CD14-positive monocyte (primary cell): Measurements from ENCODE around the gene SPTBN1. TPM values are rescaled to one million over a fixed set of nuclear protein-coding genes. Genes with fewer than 3 reads are reported as not detected.

Experiments used
- DNase-seq, 3 donors: peaks; one replicate each; pipeline ENCODE4 v3.0.0-alpha.2; 2011 to 2022
- H2AFZ ChIP-seq: 2 replicates; pipeline ENCODE4 v1.6.0; 2012; ENCODE audit warnings: mild to moderate bottlenecking, low read depth, low read length, inconsistent platforms; ENCODE audit not compliant: insufficient read depth, poor library complexity, severe bottlenecking
- H3K27ac ChIP-seq, 2 donors: 1 replicate in 1 of 2; 2 replicates in 1 of 2; pipeline ENCODE4 v1.5.1; 2012 to 2013; ENCODE audit warnings: low read length in 2 of 2, control low read depth in 1 of 2, inconsistent platforms in 1 of 2, low read depth in 1 of 2, mild to moderate bottlenecking in 1 of 2
- H3K27me3 ChIP-seq, 2 donors: one replicate each; pipeline versions ENCODE4 v1.6.0 to v1.6.1; 2011 to 2013; ENCODE audit warnings: low read length in 2 of 2; ENCODE audit not compliant: control insufficient read depth in 2 of 2, insufficient read depth in 2 of 2
- H3K36me3 ChIP-seq, 2 donors: replicated peaks in 1 of 2; 1 replicate in 1 of 2; 2 replicates in 1 of 2; pipeline versions ENCODE4 v1.5.1 to v1.6.1; 2012 to 2013; ENCODE audit warnings: low read length in 2 of 2, control low read depth in 1 of 2, inconsistent platforms in 1 of 2, mild to moderate bottlenecking in 1 of 2; ENCODE audit not compliant: insufficient read depth in 2 of 2, control insufficient read depth in 1 of 2
- H3K4me1 ChIP-seq, 2 donors: 1 replicate in 1 of 2; 2 replicates in 1 of 2; pipeline versions ENCODE4 v1.5.1 to v1.6.1; 2012 to 2013; ENCODE audit warnings: low read length in 2 of 2, control low read depth in 1 of 2, inconsistent platforms in 1 of 2, mild to moderate bottlenecking in 1 of 2, moderate library complexity in 1 of 2; ENCODE audit not compliant: insufficient read depth in 2 of 2, control insufficient read depth in 1 of 2
- H3K4me2 ChIP-seq: replicated peaks from 2 replicates; pipeline ENCODE3; 2012; ENCODE audit warnings: low read length, moderate library complexity, mild to moderate bottlenecking; ENCODE audit not compliant: poor library complexity, severe bottlenecking; ENCODE audit errors: extremely low read depth
- H3K4me3 ChIP-seq, 3 experiments: fragments of 200-600 bp in 1 of 3; sonication (generic) in 1 of 3; replicated peaks in 1 of 3; 1 replicate in 2 of 3; 2 replicates in 1 of 3; pipeline ENCODE4 v1.5.1; 2011 to 2013; ENCODE audit warnings: low read length in 3 of 3, mild to moderate bottlenecking in 3 of 3, control low read depth in 2 of 3, low read depth in 2 of 3, inconsistent platforms in 1 of 3, moderate library complexity in 1 of 3
- H3K79me2 ChIP-seq: 2 replicates; pipeline ENCODE4 v1.6.0; 2012; ENCODE audit warnings: mild to moderate bottlenecking, control low read depth, inconsistent platforms, low read length, moderate library complexity; ENCODE audit not compliant: insufficient read depth
- H3K9ac ChIP-seq: 2 replicates; pipeline ENCODE4 v1.6.0; 2017; ENCODE audit warnings: low read length, mild to moderate bottlenecking; ENCODE audit not compliant: insufficient read depth, poor library complexity, severe bottlenecking
- H3K9me3 ChIP-seq, 2 donors: replicated peaks in 1 of 2; 1 replicate in 1 of 2; 2 replicates in 1 of 2; pipeline versions ENCODE4 v1.5.1 to v1.6.1; 2012 to 2013; ENCODE audit warnings: low read length in 2 of 2, control low read depth in 1 of 2; ENCODE audit not compliant: control insufficient read depth in 1 of 2, insufficient read depth in 1 of 2
- H4K20me1 ChIP-seq: 2 replicates; pipeline ENCODE4 v1.6.0; 2012; ENCODE audit warnings: mild to moderate bottlenecking, low read length, control low read depth, moderate library complexity; ENCODE audit not compliant: insufficient read depth
- H3K27ac Mint-ChIP-seq, 7 donors: one replicate each; pipeline ENCODE4 v1.8.0; 2020; ENCODE audit warnings: mild to moderate bottlenecking in 7 of 7, mixed read lengths in 7 of 7, moderate library complexity in 6 of 7, inconsistent platforms in 2 of 7
- H3K27me3 Mint-ChIP-seq, 3 donors: one replicate each; pipeline ENCODE4 v1.8.0; 2021 to 2022; ENCODE audit warnings: low read depth in 3 of 3, mild to moderate bottlenecking in 3 of 3, mixed read lengths in 3 of 3, moderate library complexity in 3 of 3, inconsistent platforms in 1 of 3
- H3K36me3 Mint-ChIP-seq, 2 donors: one replicate each; pipeline ENCODE4 v1.8.0; 2020; ENCODE audit warnings: mixed read lengths in 2 of 2, inconsistent platforms in 1 of 2, mild to moderate bottlenecking in 1 of 2
- H3K4me1 Mint-ChIP-seq: one replicate; pipeline ENCODE4 v1.8.0; 2020; ENCODE audit warnings: mild to moderate bottlenecking, mixed read lengths
- H3K4me3 Mint-ChIP-seq, 2 donors: one replicate each; pipeline ENCODE4 v1.8.0; 2020; ENCODE audit warnings: mild to moderate bottlenecking in 2 of 2, mixed read lengths in 2 of 2, moderate library complexity in 1 of 2
- H3K9me3 Mint-ChIP-seq, 7 donors: one replicate each; pipeline ENCODE4 v1.8.0; 2020 to 2022; ENCODE audit warnings: mixed read lengths in 7 of 7, mild to moderate bottlenecking in 6 of 7, moderate library complexity in 6 of 7, inconsistent platforms in 2 of 7
- WGBS: methylation state at CpG from one replicate; pipeline ENCODE4 v1.1.5; 2013; ENCODE audit warnings: missing lambda C conversion rate; ENCODE audit not compliant: insufficient coverage; 5-methylcytosine and 5-hydroxymethylcytosine counted together
- intact Hi-C, 2 donors: fragments of 100-400 bp; cut with micrococcal nuclease; formaldehyde crosslinking; loops; one replicate each; pipeline versions ENCODE4 v1.15.0 to v1.15.1; 2023
- polyA plus RNA-seq, 3 donors: library from polyadenylated mRNA; depleted of rRNA in 1 of 3; unstranded in 2 of 3; stranded (reverse) in 1 of 3; fragments of 300-500 nt in 2 of 3; fragments of >200 nt in 1 of 3; fragmentation: Illumina TruSeq in 2 of 3; gene quantifications; 1 replicate in 2 of 3; 2 replicates in 1 of 3; pipeline ENCODE4 v1.2.3, GENCODE V29; 2012 to 2021
- TF ChIP-seq, protein P1 (sequence below): fragments of 200-600 bp; IDR thresholded peaks from one replicate; pipeline ENCODE4 v1.8.0; 2022; ENCODE audit warnings: antibody characterized with exemption, mild to moderate bottlenecking

Gene SPTBN1
- polyA plus RNA-seq, 3 donors, result 0.79 to 2.8 (median 1.7) TPM

DNA sequence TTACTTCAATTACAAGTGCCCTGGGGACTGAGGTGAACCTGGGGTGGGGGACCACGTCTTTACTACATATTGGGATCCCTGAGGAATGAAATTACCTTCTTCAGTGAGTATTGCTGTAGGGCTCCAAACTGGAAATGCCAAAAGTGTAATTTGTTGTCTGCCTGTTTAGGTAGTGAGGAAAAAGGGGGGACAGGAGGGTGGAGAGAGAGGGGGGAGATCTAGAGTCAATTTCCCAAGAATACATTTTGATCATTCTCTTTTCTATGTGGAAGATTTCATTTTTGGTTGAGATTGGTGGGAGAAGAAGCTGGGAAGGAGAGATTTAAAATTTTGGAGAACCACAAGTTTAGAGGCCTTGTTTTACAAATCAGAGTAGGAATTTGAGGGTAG is 101.1 kb downstream of the SPTBN1 start:
- Mint-ChIP-seq H3K36me3 (no peaks in the 10 kb centered on the region), H3K27me3 (peaks cover 1 to 10% (median 8%) of the 10 kb centered on the region in 3 donors), H3K27ac (peak overlapping the region in 5 of 7 donors; percentile 20 to 91 (median 73)), H3K9me3 (no peaks in the 10 kb centered on the region), H3K4me3 (peak overlapping the region; percentile 97 to 98), H3K4me1 (peaks cover 44% of the 10 kb centered on the region)
- Histone ChIP-seq H4K20me1 (no peaks in the 10 kb centered on the region), H3K27me3 (no peaks in the 10 kb centered on the region), H3K27ac (peak overlapping the region in 1 of 2 donors; percentile 92), H3K79me2 (peaks cover 21% of the 10 kb centered on the region), H3K9me3 (no peaks in the 10 kb centered on the region), H3K4me3 (peak overlapping the region; percentile 58 to 87 (median 82)), H2AFZ (peak overlapping the region; percentile 95), H3K36me3 (no peaks in the 10 kb centered on the region), H3K4me2 (peak overlapping the region; percentile 97), H3K9ac (peak overlapping the region; percentile 81), H3K4me1 (peaks cover 29 to 43% of the 10 kb centered on the region in 2 donors)
- TF ChIP-seq, protein P1, sequence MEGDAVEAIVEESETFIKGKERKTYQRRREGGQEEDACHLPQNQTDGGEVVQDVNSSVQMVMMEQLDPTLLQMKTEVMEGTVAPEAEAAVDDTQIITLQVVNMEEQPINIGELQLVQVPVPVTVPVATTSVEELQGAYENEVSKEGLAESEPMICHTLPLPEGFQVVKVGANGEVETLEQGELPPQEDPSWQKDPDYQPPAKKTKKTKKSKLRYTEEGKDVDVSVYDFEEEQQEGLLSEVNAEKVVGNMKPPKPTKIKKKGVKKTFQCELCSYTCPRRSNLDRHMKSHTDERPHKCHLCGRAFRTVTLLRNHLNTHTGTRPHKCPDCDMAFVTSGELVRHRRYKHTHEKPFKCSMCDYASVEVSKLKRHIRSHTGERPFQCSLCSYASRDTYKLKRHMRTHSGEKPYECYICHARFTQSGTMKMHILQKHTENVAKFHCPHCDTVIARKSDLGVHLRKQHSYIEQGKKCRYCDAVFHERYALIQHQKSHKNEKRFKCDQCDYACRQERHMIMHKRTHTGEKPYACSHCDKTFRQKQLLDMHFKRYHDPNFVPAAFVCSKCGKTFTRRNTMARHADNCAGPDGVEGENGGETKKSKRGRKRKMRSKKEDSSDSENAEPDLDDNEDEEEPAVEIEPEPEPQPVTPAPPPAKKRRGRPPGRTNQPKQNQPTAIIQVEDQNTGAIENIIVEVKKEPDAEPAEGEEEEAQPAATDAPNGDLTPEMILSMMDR, result no peak
- no CpG with 5 or more reads among the region's 1 CpG for WGBS
- no peak for DNase-seq
- intact Hi-C loops, result no loop called here

DNA sequence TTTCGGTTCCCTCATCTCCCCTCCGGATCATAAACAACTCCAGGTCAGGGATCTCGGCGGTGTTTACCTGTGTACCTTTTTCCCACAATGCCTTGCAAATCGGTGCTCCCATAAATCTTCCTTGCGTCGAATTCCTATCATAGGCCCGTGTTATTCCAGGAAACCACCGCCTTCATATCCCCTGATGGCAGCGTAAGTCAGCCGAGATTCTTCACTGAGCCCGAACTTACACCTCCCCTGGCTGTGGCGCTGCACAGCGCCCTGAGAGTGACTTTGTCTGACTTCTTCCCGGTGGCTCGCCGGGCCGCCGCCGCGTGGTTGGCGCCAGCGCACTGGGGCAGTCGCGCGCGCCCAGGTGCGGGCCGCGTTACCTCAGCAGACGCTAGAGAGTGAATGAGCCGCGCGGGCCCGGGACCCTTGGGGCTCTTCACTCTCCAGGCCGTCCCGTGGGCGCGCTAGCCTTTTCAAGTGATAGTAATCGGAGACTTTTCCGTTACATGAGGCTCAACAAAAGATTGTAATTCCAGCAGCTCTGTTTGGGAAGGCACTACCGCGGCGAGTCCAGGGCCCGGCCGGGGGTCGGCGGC is 101.6 kb downstream of the SPTBN1 start:
- peak overlapping the region; percentile 20 to 91 (median 73) for H3K27ac Mint-ChIP-seq
- peak overlapping the region; percentile 81 for H3K9ac ChIP-seq
- peaks cover 1 to 10% (median 8%) of the 10 kb centered on the region in 3 donors for H3K27me3 Mint-ChIP-seq
- H3K4me1 Mint-ChIP-seq, result peaks cover 47% of the 10 kb centered on the region
- peak overlapping the region; percentile 28 to 92 for H3K27ac ChIP-seq
- peak overlapping the region; percentile 97 for H3K4me2 ChIP-seq
- peaks cover 31 to 44% of the 10 kb centered on the region in 2 donors for H3K4me1 ChIP-seq
- H3K9me3 Mint-ChIP-seq, result no peaks in the 10 kb centered on the region
- H3K79me2 ChIP-seq, result peaks cover 26% of the 10 kb centered on the region
- intact Hi-C loops, result no loop called here
- peak overlapping the region; percentile 97 to 98 for H3K4me3 Mint-ChIP-seq
- TF ChIP-seq, protein P1, result no peak
- peak in 2 of 3 donors; percentile 45 to 52 for DNase-seq
- no peaks in the 10 kb centered on the region for H3K36me3 Mint-ChIP-seq
- H2AFZ ChIP-seq, result peak overlapping the region; percentile 95
- H3K27me3 ChIP-seq, result no peaks in the 10 kb centered on the region
- H4K20me1 ChIP-seq, result no peaks in the 10 kb centered on the region
- peak overlapping the region; percentile 58 to 87 (median 82) for H3K4me3 ChIP-seq
- H3K9me3 ChIP-seq, result no peaks in the 10 kb centered on the region
- under 1% methylated on average over 47 of the region's 48 CpGs for WGBS
- no peaks in the 10 kb centered on the region for H3K36me3 ChIP-seq
